Stimulated activated CD8-positive, alpha-beta memory T cell treated with anti-CD3 and anti-CD28 coated beads, Interleukin-4, amount 100 ng/mL, for 4 hours (primary cell): ENCODE measurements around the gene SEMA3G.

ENCODE experiments used
- DNase-seq, 2 donors: peaks; one replicate each; pipeline ENCODE4 v3.0.0-alpha.2; 2020; ENCODE audit warnings: low read depth in 2 of 2, low spot score in 1 of 2

Gene SEMA3G

GRCh38 chr3:52423173-52423572 is 21.7 kb downstream of the SEMA3G start:
- no peak for DNase-seq

GRCh38 chr3:52422669-52423068 is 22.2 kb downstream of the SEMA3G start:
- DNase-seq, result no peak

- DNase-seq, result no peak
Observed at GRCh38 chr3:52420388-52420787, 24.5 kb downstream of the SEMA3G start.

- no peak for DNase-seq
Observed at GRCh38 chr3:52415800-52416199, 29.1 kb downstream of the SEMA3G start.

GRCh38 chr3:52408466-52408865 is 36.4 kb downstream of the SEMA3G start:
- DNase-seq, result no peak

GRCh38 chr3:52407779-52408178 is 37.1 kb downstream of the SEMA3G start:
- DNase-seq, result no peak

- no peak for DNase-seq
Observed at GRCh38 chr3:52406791-52407510, 38.0 kb downstream of the SEMA3G start.

- no peak for DNase-seq
Observed at GRCh38 chr3:52406231-52406661, 38.7 kb downstream of the SEMA3G start.

GRCh38 chr3:52405601-52406110 is 39.2 kb downstream of the SEMA3G start:
- DNase-seq, result no peak

GRCh38 chr3:52405066-52405465 is 39.8 kb downstream of the SEMA3G start:
- no peak for DNase-seq

- DNase-seq, result no peak
Observed at GRCh38 chr3:52404391-52404790, 40.5 kb downstream of the SEMA3G start.

GRCh38 chr3:52403955-52404354 is 40.9 kb downstream of the SEMA3G start:
- no peak for DNase-seq

GRCh38 chr3:52403271-52403841 is 41.5 kb downstream of the SEMA3G start:
- DNase-seq, result no peak

GRCh38 chr3:52402706-52403270 is 42.1 kb downstream of the SEMA3G start:
- DNase-seq, result no peak

GRCh38 chr3:52402101-52402521 is 42.8 kb downstream of the SEMA3G start:
- no peak for DNase-seq

GRCh38 chr3:52401551-52401950 is 43.4 kb downstream of the SEMA3G start:
- no peak for DNase-seq

- DNase-seq, result no peak
Observed at GRCh38 chr3:52401021-52401420, 43.9 kb downstream of the SEMA3G start.

- DNase-seq, result no peak
Observed at GRCh38 chr3:52400275-52400793, 44.6 kb downstream of the SEMA3G start.

- no peak for DNase-seq
Observed at GRCh38 chr3:52399593-52399992, 45.3 kb downstream of the SEMA3G start.

- no peak for DNase-seq
Observed at GRCh38 chr3:52399131-52399530, 45.8 kb downstream of the SEMA3G start.

- no peak for DNase-seq
Observed at GRCh38 chr3:52398670-52399081, 46.2 kb downstream of the SEMA3G start.
